Smooth muscle cell of the brain vasculature (primary cell): Measurements from ENCODE around the gene DNAJB1.
A peak's percentile ranks its signal among the peaks of the same experiment; 100 is the strongest.
"Not testable (repeated sequence)": the region's sequence is repeated elsewhere in the genome, so short reads cannot be mapped to it uniquely, and the experiment has no call there.

Experiments
- DNase-seq: peaks from one replicate; pipeline ENCODE4 v3.0.0-alpha.2; 2012; ENCODE audit warnings: low read depth, low spot score

Gene DNAJB1

GRCh38 chr19:14517840-14518505 is at the start of gene DNAJB1:
DNAJB1 (minus strand) TSS chr19:14518397; CDS start chr19:14518349, 48 bp downstream.
- no peak for DNase-seq

GRCh38 chr19:14567079-14567478 is 48.9 kb upstream of the DNAJB1 start:
- DNase-seq = no peak

- DNase-seq = no peak
These were observed 48.5 kb upstream of the DNAJB1 start for GRCh38 chr19:14566712-14567077.

GRCh38 chr19:14565765-14566711 is 47.8 kb upstream of the DNAJB1 start:
- DNase-seq = no peak

GRCh38 chr19:14565298-14565679 is 47.1 kb upstream of the DNAJB1 start:
- DNase-seq = no peak

- DNase-seq = not testable (repeated sequence)
These were observed 46.6 kb upstream of the DNAJB1 start for GRCh38 chr19:14564652-14565297.

GRCh38 chr19:14563989-14564651 is 45.9 kb upstream of the DNAJB1 start:
- no peak for DNase-seq

GRCh38 chr19:14563590-14563926 is 45.4 kb upstream of the DNAJB1 start:
- DNase-seq = no peak

- DNase-seq = no peak
These were observed 44.7 kb upstream of the DNAJB1 start for GRCh38 chr19:14562660-14563589.

- no peak for DNase-seq
These were observed 43.7 kb upstream of the DNAJB1 start for GRCh38 chr19:14561847-14562351.

- DNase-seq = no peak
These were observed 43.1 kb upstream of the DNAJB1 start for GRCh38 chr19:14561249-14561648.

- DNase-seq = no peak
These were observed 42.5 kb upstream of the DNAJB1 start for GRCh38 chr19:14560776-14561108.

GRCh38 chr19:14559916-14560775 is 41.9 kb upstream of the DNAJB1 start:
- no peak for DNase-seq

GRCh38 chr19:14558370-14559066 is 40.3 kb upstream of the DNAJB1 start:
- no peak for DNase-seq

GRCh38 chr19:14556662-14557188 is 38.5 kb upstream of the DNAJB1 start:
- DNase-seq = peak; percentile 37

GRCh38 chr19:14555918-14556661 is 37.9 kb upstream of the DNAJB1 start:
- DNase-seq = no peak

- DNase-seq = no peak
These were observed 36.2 kb upstream of the DNAJB1 start for GRCh38 chr19:14554382-14554812.

- DNase-seq = no peak
These were observed 35.7 kb upstream of the DNAJB1 start for GRCh38 chr19:14553939-14554243.
